Measurements from ENCODE around the gene TXNDC11.
A peak's percentile ranks its signal among the peaks of the same experiment; 100 is the strongest.
"Not testable (repeated sequence)": the region's sequence is repeated elsewhere in the genome, so short reads cannot be mapped to it uniquely, and the experiment has no call there.

TXNDC11 gene

GRCh38 chr16:11742536-11743307 is at the start of gene TXNDC11:
TXNDC11 (minus strand) TSS chr16:11742857; CDS start chr16:11742730, 127 bp downstream.
- peak; percentile 98 for DNase-seq

- peak; percentile 69 for DNase-seq
Observed at GRCh38 chr16:11791144-11791828, 48.6 kb upstream of the TXNDC11 start.

GRCh38 chr16:11788914-11789313 is 46.3 kb upstream of the TXNDC11 start:
- no peak for DNase-seq

GRCh38 chr16:11784980-11785599 is 42.4 kb upstream of the TXNDC11 start:
- not testable (repeated sequence) for DNase-seq

GRCh38 chr16:11784381-11784780 is 41.7 kb upstream of the TXNDC11 start:
- not testable (repeated sequence) for DNase-seq

- DNase-seq, result no peak
Observed at GRCh38 chr16:11784038-11784369, 41.3 kb upstream of the TXNDC11 start.

- DNase-seq, result no peak
Observed at GRCh38 chr16:11783319-11784037, 40.8 kb upstream of the TXNDC11 start.

- peak; percentile 31 for DNase-seq
Observed at GRCh38 chr16:11781773-11782172, 39.1 kb upstream of the TXNDC11 start.

- no peak for DNase-seq
Observed at GRCh38 chr16:11780991-11781680, 38.5 kb upstream of the TXNDC11 start.

- DNase-seq, result no peak
Observed at GRCh38 chr16:11779074-11779473, 36.4 kb upstream of the TXNDC11 start.

- DNase-seq, result no peak
Observed at GRCh38 chr16:11774065-11774626, 31.5 kb upstream of the TXNDC11 start.

GRCh38 chr16:11768849-11769248 is 26.2 kb upstream of the TXNDC11 start:
- DNase-seq, result no peak

GRCh38 chr16:11762431-11762830 is 19.8 kb upstream of the TXNDC11 start:
- DNase-seq, result no peak

GRCh38 chr16:11759997-11760396 is 17.3 kb upstream of the TXNDC11 start:
- DNase-seq, result no peak

GRCh38 chr16:11759163-11759834 is 16.6 kb upstream of the TXNDC11 start:
- DNase-seq, result no peak

GRCh38 chr16:11757671-11758545 is 15.3 kb upstream of the TXNDC11 start:
- DNase-seq, result no peak

GRCh38 chr16:11756248-11756647 is 13.6 kb upstream of the TXNDC11 start:
- DNase-seq, result no peak

- DNase-seq, result no peak
Observed at GRCh38 chr16:11755022-11755760, 12.5 kb upstream of the TXNDC11 start.

GRCh38 chr16:11752856-11753255 is 10.2 kb upstream of the TXNDC11 start:
- DNase-seq, result no peak

GRCh38 chr16:11750056-11750455 is 7.4 kb upstream of the TXNDC11 start:
- DNase-seq, result no peak

Measured in NCI-H345 (cell line).